ENCODE measurements around the gene EPHB2.

EPHB2 gene

DNA sequence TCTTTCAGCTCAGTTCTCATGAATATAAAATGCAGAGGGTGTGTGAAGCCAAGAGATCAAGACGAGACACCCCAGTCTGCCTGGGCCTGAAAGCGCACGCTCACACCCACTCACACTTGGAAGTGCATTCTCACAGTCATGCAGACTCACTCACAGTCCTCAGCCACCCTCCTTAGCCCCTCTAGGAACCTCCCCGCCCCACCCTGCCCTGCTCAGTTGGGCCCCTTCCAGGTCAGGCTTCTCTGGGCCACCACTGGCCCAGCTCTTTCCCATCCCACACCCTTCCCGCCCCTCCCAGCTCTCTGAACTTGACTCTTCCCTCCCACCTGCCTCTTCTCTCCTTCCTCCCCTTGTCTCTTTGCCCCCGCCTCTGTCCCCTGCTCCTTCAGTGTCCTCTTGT lies 93.8 kb downstream of the EPHB2 start:
- DNase-seq (ENCODE audit: low read depth): no peak

DNA sequence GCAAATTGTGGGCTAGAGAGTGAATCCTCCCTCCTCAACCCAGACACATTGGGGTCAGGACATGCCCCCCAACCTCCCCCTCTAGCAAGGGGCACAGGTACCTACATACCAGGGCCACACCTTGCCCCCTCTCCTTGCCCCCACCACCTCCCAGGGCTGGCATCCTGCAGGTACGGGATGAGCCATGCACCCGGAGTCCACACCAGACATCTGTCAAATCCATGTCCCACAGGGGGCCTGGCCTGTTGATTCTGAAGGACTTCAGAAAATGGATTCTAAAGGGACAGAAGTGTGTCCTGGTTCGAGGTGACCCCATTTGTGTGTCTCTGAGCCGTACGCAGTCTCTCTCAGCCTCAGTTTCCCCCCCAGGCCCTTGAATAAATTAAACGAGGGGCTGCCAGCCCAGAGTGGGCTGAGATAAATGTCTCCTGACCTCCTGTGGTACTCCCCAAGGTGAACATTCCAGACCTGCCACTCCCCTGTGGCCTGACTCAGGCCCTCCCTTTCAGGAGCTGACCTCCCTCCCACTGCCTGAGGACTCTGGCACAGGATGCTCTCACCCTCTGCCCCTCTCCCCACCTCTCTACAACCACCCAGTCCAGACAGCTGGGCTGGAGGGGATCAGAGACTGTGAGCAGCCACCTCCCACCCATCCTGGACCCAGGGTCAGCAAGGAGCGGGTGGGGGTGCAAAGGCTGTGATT lies 94.5 kb downstream of the EPHB2 start:
- DNase-seq (ENCODE audit: low read depth): no peak

DNA sequence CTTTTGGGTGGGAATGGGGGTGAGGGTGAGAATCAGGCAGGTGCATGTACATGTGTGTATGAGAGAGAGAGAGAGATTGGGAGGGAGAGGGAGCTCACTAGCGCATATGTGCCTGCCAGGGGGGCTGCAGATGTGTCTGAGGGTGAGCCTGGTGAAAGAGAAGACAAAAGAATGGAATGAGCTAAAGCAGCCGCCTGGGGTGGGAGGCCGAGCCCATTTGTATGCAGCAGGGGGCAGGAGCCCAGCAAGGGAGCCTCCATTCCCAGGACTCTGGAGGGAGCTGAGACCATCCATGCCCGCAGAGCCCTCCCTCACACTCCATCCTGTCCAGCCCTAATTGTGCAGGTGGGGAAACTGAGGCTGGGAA lies 95.0 kb downstream of the EPHB2 start:
- no peak for DNase-seq (ENCODE audit: low read depth)

DNA sequence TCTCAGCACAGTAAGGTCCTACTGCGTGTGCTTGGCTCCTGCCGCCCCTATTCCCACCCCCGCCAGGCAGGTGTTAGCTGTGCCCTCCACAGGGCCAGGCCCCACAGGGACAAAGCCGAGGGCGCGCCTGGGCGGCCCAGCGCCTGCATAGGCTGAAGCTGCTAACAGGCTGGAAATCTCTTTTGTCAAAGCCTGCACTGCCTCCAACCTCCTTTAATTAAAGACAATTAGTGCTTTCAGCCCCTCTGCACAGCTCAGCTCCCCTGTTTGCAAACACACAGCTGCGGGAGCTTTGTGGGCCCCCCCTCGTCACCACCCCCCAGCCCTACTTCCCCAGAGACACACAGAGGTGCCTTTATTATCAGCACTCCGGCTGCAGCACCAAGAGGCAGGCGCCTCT lies 95.9 kb downstream of the EPHB2 start:
- DNase-seq (ENCODE audit: low read depth): no peak

DNA sequence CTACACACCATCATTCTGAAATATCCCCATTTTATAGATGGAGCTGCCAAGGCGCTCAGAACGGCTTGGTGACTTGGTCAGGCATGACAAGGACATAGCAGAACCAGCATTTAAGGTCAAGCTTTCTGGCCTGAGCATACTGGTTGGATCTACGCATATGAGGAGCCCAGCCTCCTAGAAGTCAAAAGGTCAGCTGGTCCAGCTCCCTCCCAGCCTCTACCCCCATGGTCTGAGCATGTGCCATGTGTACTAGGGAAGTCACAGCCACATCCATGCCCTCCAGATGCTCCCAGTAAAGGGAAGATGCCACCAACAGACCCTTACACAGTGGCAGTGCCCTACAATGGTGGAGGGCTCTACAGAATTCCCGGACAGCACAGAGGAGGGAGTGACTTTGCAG lies 96.7 kb downstream of the EPHB2 start:
- no peak for DNase-seq (ENCODE audit: low read depth)

DNA sequence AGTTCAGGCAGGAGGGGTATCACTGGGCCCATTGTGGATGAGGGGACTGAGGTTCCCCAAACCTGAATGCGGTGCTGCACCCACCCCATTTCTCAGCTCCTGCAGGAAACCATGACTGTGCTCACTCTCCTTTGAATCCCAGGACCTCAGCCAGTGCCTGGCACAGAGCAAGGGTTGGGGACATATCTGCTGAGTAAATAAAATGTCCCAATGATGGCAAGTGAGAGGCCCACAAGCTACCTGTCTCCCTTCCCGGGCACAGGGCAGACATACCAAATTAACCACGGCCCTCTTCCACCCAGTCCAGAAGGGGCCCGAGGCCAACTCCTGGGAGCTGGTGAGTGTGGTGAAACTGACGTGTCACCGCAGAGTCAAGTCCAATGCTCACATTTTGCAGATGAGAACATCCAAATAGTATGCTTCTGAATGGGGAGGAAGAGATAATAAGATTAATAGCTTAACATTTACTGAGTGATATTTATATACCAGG lies 97.6 kb downstream of the EPHB2 start:
- DNase-seq (ENCODE audit: low read depth): no peak

DNA sequence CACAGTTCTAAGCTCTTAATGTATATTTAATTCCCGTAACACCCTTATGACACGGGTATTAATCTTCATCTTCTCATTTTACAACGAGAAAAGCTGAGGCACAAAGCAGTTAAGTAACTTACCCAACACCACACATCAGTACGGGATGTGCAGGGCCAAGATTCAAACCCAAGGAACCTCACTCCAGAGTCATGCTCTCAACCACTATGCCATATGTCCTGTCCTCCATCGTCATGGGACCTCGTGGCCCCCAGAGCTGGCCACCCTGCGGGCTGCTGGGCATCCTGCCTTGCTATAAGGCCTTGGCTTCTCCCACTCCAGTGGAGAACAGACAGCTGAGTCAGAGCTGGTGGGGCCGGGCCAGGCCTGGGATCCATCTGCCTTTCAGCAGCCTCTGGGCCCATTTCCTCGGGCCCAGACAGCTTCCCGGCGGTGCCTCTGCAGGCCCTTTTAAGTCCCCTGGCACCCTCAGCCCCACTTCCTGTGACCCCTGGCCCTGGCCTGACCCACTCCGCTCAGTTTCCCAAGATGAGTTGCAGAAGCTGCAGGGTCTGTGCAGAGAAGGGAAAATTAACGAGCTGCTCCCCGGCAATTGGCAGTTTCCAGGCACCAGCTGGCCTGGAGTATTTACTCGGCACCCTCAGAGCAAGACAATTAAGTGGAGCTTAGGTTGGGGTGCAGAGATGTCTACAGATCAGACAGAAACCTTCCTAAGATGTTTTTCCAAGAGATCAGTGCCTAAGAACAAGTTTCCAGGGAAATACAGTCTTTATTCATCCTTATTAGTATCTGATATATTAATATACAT lies 98.2 kb downstream of the EPHB2 start:
- no peak for DNase-seq (ENCODE audit: low read depth)

DNA sequence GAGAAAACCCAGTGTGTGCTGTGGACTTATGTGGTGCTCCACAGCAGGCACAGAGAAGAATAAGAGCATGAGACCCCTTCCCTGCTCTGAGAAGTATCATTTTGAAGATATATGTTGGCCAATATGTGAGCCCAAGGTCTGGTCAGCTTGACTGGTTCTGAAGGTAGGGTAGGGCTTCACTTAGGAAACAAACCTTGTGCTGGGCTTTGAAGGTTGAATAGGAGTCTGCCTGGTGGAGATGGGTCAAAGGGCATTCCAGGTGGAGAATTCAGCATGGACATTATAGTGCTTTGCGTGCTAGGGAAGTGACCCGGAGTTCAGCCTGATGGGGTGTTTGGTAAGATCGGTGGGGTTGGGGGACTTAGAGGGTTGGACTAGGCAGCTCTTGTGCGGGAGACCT lies 99.1 kb downstream of the EPHB2 start:
- DNase-seq (ENCODE audit: low read depth): no peak

DNA sequence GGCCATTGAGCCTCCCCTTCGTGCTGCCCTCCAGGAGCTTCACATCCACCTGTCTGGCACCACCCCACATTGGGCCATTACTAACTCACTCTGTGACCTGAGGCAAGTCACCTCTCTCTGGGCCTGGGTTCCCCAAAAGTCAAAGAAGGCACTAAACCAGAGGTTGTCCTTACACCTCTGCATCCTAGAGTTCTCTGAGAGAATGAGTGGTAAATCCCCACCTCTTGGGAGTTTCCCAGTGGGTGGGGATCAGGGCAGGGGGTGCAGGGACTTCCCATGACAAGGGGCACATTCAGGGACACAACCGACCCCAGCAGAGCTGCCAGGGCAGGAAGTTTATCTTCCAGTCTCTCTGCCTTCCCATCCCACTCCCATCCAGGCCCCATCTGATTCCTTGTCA lies 99.7 kb downstream of the EPHB2 start:
- DNase-seq (ENCODE audit: low read depth): no peak

DNA sequence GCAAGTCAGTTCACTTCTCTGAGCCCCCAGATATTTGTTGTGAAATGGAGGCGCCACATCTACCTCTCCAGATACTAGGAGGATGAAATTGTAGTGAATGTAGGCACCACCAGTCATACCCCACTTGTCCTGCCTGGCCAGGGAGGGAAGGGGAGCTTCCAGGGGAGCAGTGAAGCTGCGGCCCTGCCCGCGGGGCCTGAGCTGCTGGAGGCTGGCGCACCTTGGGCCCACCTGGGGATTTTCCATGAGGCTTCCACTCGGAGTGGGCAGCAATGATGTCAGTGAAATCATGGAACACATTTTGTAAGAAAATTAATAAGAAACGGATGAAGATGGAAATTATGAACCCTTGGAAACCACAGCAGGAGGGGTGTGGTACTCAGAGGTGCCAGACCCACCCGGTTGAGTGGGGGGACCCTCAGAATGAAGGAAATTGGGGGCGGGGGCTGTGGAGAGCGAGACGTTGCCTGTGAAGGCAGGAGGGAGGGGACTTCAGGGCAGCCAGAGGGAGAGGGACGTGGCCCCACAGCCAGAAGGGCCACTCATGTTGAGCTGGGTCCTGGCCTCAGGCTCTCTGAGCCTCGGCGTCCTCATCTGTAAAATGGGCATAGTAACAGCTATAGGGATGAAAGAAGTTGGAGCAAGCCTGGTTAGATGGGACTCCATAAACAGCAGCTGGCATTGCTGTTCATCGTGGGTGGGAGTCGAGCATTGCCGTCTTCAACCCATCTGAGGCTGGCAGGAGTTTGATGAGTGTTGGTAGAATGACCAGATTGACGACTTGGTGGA lies 101.6 kb downstream of the EPHB2 start:
- no peak for DNase-seq (ENCODE audit: low read depth)

DNA sequence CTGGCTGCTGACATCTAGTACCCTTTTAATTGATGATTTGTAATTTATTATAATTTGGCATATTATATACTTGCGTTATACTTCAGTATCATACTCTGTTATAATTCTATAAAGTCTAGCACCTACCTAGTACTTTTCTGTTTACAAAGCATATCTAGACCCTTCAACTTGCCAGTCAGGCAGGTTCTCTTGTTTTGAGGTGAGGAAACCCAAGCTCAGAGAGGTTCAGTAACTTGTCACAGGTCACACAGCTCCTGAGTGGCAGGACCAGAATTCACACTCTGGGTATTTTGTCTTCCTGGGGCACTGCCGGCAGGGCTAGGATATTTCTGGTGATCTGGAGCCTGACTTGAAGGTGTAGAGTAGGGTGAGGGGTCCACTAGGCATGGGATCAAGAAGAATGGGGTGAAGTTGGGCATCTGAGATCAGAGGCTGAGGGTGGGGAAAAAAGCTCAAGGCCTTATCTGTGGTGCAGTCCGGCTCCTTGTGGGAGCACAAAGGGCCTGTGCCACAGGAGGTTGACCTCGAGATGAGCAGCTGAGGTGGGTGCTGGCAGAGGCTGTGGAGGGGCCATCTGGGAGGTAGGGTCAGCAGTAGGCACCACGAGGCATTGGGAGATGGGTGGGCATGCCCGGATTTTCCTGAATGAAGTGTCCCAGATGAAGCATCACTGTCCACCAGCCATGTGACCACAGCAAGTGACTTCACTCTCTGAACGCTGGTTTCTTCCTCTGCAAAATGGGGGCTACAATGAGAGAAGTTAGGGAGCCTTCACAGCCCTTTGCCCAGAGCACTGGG lies 102.6 kb downstream of the EPHB2 start:
- DNase-seq (ENCODE audit: low read depth): no peak

DNA sequence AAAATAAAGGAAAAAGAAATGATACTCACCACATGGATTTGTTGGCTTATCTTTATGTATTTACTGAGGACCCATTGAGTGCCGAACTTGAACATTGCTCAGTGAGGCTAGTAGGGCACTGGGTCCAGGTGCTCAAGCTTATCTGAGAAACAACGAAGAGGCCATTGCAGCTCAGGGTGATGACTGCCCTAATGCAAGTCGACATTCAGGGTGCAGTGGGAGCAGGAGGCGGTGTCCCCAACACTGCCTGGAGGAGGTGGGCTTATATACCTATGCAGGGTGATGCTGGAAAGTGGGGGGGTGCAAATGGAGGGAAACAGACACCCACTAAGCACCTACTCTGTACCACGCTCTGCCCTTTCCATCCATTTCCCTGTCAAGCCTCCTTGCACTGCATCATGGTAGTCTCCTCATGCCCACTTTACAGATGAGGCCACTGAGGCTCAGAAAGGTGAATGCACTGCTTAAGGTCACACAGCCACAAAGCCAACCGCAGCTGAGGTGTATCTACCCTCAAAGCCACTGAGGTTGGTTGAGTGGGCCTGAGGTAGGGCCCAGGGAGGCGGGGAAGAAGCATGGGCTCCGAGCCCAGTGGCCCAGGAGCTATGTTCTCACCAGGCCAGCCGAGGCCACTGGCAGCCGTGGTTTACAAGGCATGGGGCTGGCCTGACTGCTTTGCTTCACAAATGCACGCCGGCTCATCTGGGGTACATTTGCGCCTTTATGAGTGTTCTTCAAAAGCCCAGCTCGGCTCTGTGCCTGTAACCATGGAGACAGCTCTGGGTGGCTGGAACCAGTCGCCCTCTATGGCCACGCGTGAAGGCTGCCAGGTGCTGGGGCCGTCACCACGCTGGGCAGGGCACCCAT lies 103.8 kb downstream of the EPHB2 start:
- DNase-seq (ENCODE audit: low read depth): no peak

DNA sequence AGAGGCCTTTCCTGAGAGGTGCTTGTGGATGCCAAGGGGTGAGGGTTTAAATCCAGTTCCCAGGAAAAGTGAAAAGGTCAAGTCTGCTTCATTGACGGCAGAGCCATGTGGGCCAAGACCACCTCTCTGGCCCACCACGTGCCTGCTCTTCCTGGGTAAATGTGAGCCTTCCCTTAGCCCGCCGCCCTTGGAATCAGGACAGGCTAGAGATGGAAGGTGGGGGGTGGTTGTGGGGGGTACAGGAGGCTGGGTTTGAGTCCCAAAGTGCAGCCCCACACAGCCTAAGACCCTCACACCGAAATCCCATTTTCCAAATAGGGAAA lies 104.4 kb downstream of the EPHB2 start:
- DNase-seq (ENCODE audit: low read depth): no peak

DNA sequence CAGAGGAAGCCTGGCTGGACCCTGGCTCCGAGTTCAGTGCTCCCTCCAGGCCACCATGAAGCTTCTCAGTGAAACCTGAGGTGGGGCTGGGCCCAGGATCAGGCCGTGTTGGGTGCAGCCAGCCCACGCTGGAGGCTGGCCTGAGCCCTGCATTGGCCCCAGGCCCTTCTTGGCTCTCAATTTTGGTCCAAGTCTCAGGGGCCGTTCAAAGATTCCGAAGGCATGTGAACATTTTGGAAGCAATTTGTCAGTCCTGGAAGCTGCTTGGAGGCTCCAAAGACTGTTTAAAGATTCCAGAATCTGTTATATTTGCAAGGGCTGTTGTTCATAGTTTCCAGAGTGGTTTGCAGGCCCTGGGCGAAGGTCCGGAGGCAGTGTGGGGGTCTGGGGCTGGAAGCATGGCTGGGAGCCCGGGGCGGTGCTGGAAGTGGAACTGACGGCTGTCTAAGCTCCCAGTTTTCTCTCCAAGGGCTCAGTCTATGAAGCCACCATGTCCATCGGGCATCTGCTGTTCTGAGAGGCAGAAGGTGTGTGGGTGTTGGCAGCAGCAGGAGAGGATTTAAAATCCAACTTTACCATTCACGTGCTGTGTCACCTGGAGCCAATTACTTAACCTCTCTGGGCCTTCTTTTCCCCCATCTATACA lies 104.9 kb downstream of the EPHB2 start:
- no peak for DNase-seq (ENCODE audit: low read depth)

DNA sequence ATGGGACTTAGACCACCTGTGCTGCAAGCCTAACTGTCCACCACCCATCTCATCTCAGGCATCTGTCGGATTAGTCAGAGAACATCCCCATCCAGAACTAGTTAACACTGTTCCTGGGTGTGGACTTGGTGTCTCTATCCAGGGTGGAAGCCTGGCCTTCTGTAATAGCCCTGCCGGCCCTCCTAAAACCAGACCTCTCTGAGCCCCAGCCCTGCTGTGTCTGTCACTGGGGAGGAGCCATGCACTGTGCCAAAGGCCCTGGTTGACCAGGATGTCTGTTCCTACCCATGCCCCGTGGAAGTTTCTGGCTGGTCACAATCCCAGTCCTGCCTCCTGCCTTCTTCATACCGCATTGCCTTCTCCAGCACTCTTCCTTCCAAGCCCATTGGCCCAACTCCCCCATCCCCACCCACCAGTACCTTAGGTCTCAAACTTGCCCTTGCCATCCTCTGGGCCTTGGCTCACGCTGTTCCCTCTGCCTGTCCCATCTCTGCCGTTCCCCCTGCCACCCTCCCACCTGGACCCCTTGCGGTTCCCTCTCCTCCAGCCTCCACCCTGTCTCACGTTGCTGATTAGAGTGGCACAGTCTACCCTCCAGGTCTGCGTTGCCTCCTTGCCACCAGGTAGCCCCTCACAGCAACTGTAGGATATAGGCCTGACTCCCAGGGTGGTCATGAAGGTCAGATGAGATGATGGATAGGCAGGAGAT lies 105.6 kb downstream of the EPHB2 start:
- DNase-seq (ENCODE audit: low read depth): no peak

DNA sequence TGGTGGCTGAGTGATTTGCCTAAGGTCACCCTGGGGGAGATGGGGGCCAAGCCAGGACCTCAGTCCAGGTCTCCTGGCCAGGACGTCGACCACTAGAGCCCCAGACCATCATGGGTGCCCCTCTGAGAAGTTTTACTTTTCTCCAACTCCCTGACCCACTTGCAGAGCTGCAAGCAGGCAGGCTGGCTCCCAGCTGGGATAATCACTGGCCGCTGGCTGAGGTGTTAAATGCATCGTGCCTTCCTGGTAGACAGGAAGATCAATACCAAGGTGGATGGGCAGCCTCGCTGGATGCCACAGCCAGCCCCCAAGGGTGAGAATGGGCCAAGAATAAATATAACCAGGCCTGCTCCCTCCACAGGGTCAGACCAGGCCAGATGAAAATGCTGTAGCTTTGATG lies 106.2 kb downstream of the EPHB2 start:
- no peak for DNase-seq (ENCODE audit: low read depth)

DNA sequence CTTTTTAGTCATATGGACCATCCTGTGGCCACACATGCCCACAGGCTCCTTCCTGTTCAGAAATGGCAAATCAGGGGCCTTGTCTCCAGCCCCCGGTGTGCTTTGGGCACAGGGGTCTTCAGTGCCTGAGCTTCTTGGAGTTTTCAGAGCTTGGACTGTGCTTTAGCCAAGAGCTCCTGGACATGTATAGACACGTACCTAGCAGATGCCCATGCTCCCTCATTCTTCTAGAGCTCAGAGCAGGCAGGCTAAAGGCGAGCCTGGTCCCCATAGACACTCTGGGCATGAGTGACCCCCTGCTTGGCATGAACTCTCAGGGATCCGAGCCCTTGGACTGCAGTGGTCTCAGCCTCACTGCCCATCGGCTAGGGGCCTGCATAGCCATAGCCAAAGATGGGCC lies 106.8 kb downstream of the EPHB2 start:
- no peak for DNase-seq (ENCODE audit: low read depth)

DNA sequence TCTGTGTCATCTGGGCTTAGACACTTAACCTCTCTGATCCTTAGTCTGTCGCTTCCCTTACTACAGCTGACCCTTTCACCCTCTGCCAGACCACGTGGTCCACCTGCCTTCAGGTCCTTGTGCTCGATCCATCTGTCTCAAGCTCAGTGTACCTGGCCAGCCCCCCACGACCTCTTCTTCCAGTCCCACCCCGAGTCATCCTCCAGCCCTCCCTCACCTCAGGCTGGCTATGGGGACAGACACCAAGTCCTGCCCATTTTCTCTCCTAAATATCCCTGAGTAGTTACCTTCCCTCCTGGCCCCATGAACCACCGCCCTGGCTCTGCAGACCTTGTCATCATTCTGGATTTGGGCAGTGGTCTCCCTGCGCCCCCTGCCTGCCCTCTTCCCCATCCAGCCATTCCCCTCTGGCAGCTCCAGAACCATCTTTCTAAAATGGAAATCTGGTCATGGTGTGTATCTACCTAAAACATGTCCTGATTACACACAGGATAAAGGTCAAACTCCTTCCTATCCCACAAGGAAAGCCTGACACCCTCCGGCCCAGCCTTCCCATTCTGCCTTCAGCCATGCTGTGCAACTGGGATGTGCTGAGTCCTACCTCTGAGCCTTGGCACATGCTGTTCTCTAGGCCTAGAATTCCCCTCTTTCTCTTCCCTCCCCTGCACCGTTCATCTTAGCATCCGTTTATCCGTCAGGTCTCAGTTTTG lies 107.6 kb downstream of the EPHB2 start:
- DNase-seq (ENCODE audit: low read depth): no peak

DNA sequence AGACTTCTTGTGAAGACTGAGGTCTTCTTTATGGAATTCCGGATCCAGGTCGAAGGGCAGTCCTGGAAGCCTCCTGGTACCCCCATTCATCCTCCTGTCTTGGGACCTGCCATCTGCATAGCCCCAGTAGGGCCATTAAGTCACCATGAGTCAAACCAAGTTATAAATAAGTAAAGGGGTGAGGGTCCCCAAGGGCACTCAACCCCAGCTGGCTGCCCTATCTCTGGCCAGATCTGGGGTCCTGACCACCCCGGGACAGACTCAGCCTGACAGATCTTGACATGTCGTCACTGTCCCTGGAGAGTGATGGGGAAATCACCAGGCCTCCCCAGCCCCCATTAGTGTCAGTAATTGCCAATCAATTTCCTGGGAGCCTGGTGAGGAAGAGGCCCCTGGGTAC lies 108.7 kb downstream of the EPHB2 start:
- no peak for DNase-seq (ENCODE audit: low read depth)

All from stimulated activated CD4-positive, alpha-beta T cell treated with anti-CD3 and anti-CD28 coated beads, Interleukin-2, amount 100 ng/mL, for 4 hours (primary cell).